Left lung (tissue), 10 donors: ENCODE results near the gene RBP4. TPM values are rescaled to one million over a fixed set of nuclear protein-coding genes. Genes with fewer than 3 reads are reported as not detected.
A peak's percentile ranks its signal among the peaks of the same experiment; 100 is the strongest.

Experiments
- ATAC-seq: fragments of 200-7000 bp; cut with Tn5 transposase; one replicate; pipeline ENCODE4 v1.9.1; 2020; ENCODE audit warnings: moderate library complexity
- DNase-seq, 4 donors: peaks; one replicate each; pipeline ENCODE4 v3.0.0-alpha.2; 2013 to 2020
- H3K27ac ChIP-seq, 2 donors: fragments of 200-600 bp; sonication (generic) in 1 of 2; one replicate each; pipeline versions ENCODE4 v1.5.0 to v1.8.0; 2020 to 2021
- H3K27me3 ChIP-seq, 2 donors: fragments of 200-600 bp; sonication (generic) in 1 of 2; one replicate each; pipeline versions ENCODE4 v1.5.0 to v1.8.0; 2020 to 2021
- H3K36me3 ChIP-seq, 2 donors: fragments of 200-600 bp; sonication (generic) in 1 of 2; one replicate each; pipeline versions ENCODE4 v1.5.0 to v1.8.0; 2020 to 2021
- H3K4me1 ChIP-seq, 2 donors: fragments of 200-600 bp; one replicate each; pipeline ENCODE4 v1.8.0; 2021
- H3K4me3 ChIP-seq, 2 donors: fragments of 200-600 bp; sonication (generic) in 1 of 2; one replicate each; pipeline versions ENCODE4 v1.5.0 to v1.8.0; 2020 to 2021; ENCODE audit warnings: mild to moderate bottlenecking in 1 of 2
- H3K9me3 ChIP-seq, 2 donors: fragments of 200-600 bp; sonication (generic) in 1 of 2; one replicate each; pipeline versions ENCODE4 v1.5.0 to v1.8.0; 2020 to 2021
- intact Hi-C, 2 donors: fragments of 100-400 bp; cut with DNase I; formaldehyde crosslinking; loops; one replicate each; pipeline versions ENCODE4 v1.11.2 to v1.14.2; 2022
- polyA plus RNA-seq, 6 donors: library from polyadenylated mRNA; unstranded; fragments of 120-200 nt; gene quantifications; one replicate each; pipeline ENCODE4 v1.2.1, GENCODE V29; 2013; ENCODE audit not compliant: insufficient read length in 6 of 6
- total RNA-seq, 2 donors: library from RNA; stranded (reverse); fragmentation: NEBNext Ultra II Directional; extraction: Animal tissue kit (Norgen Biotek cat#: 25700); gene quantifications; one replicate each; pipeline ENCODE4 v1.2.1, GENCODE V29; 2021
- TF ChIP-seq, protein P1 (sequence below), 2 donors: fragments of 200-600 bp; sonication (generic) in 1 of 2; IDR thresholded peaks; one replicate each; pipeline versions ENCODE4 v1.5.0 to v1.8.0; 2021; ENCODE audit warnings: antibody characterized with exemption in 2 of 2
- donor health status: DM: no; HTN: yes; CAD: no.
- donor health status: DM: no; HTN: no; CAD: no.

Gene RBP4
- total and polyA plus RNA-seq, 8 donors, result 0.34 to 18.4 (median 1.4) TPM

DNA sequence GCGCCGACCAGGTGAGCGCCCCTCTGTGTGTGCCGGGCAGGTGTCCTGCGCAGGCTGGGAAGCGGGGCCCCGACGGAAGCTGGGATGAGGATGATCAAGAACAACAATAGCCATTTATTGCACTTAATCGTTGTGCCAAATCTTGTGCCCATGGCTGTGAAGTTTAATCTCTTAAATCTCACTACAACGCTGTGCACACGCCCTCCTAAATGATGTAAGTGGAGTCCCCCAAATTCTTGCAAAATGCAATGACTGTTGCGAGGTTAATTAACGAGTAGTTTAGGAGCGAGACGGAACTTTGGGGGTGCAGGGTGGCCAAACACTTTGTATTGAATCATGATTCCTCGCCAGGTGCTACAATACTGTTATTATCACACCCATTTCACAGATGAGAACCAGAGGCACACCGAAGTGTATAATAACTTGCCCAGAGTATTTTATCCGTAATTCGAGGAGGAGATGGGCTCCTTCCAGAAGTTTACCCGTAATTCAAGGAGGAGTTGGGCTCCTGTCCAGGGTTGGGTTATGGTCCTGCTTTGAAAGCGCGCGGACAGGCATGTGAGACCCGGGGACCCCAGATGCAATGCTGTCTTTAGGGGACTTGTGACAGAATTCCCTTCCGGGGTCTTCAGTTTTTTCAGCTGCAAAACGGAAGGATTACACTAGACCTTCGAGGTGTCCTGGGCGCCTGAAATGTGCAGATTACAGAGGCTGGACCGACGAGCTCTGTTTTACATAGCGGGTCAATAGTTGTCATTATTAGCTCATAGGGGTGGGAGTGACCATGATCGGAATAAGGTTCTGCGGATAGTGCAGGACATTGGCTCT, 33.5 kb downstream of the RBP4 start:
- ATAC-seq (no peak), DNase-seq (no peak)
- H3K4me1 ChIP-seq, result peaks cover 0 to 29% of the 10 kb centered on the region in 2 donors
- H3K27ac ChIP-seq, result no peak overlapping the region
- H3K36me3 ChIP-seq, result no peaks in the 10 kb centered on the region
- intact Hi-C loops, result no loop called here
- H3K4me3 ChIP-seq, result peak overlapping the region in 1 of 2 donors; percentile 36
- peaks cover 28 to 57% of the 10 kb centered on the region in 2 donors for H3K27me3 ChIP-seq
- H3K9me3 ChIP-seq, result no peaks in the 10 kb centered on the region
- TF ChIP-seq, protein P1, sequence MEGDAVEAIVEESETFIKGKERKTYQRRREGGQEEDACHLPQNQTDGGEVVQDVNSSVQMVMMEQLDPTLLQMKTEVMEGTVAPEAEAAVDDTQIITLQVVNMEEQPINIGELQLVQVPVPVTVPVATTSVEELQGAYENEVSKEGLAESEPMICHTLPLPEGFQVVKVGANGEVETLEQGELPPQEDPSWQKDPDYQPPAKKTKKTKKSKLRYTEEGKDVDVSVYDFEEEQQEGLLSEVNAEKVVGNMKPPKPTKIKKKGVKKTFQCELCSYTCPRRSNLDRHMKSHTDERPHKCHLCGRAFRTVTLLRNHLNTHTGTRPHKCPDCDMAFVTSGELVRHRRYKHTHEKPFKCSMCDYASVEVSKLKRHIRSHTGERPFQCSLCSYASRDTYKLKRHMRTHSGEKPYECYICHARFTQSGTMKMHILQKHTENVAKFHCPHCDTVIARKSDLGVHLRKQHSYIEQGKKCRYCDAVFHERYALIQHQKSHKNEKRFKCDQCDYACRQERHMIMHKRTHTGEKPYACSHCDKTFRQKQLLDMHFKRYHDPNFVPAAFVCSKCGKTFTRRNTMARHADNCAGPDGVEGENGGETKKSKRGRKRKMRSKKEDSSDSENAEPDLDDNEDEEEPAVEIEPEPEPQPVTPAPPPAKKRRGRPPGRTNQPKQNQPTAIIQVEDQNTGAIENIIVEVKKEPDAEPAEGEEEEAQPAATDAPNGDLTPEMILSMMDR (IDR thresholded peaks at IDR 0.05), result no peak

DNA sequence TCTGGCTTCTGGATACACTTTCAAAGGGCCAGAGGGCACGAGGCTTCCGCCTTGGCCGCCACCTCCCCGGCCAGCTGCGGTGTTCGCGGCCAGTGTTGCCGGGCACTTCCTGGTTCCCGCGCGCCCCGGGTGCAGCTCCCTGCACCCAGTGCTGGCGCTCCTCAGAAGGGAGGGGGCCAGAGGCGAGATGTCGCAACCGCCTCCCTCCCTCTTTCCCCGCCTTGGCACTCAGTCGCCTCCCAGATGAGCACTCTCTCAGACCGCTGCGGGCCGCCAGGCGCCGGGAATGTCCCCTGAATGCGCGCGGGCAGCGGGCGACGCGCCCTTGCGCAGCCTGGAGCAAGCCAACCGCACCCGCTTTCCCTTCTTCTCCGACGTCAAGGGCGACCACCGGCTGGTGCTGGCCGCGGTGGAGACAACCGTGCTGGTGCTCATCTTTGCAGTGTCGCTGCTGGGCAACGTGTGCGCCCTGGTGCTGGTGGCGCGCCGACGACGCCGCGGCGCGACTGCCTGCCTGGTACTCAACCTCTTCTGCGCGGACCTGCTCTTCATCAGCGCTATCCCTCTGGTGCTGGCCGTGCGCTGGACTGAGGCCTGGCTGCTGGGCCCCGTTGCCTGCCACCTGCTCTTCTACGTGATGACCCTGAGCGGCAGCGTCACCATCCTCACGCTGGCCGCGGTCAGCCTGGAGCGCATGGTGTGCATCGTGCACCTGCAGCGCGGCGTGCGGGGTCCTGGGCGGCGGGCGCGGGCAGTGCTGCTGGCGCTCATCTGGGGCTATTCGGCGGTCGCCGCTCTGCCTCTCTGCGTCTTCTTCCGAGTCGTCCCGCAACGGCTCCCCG, 34.4 kb downstream of the RBP4 start, which contains the start of gene FFAR4:
Gene FFAR4, plus strand, starts transcription at position 231 of the 842 bp plus-strand sequence. Its CDS starts 56 bp downstream, at position 287.
- DNase-seq, result peak in 3 of 4 donors; percentile 29 to 83 (median 61)
- intact Hi-C loops, result no loop called here
- Histone ChIP-seq H3K27me3 (peaks cover 28 to 57% of the 10 kb centered on the region in 2 donors), H3K4me3 (peak within 1 kb of the TSS in 1 of 2 donors; percentile 36), H3K27ac (no peak within 1 kb of the TSS), H3K4me1 (peaks cover 0 to 26% of the 10 kb centered on the region in 2 donors), H3K36me3 (no peaks in the 10 kb centered on the region), H3K9me3 (no peaks in the 10 kb centered on the region)
- ATAC-seq, result peak; percentile 90
- TF ChIP-seq, protein P1 (IDR thresholded peaks at IDR 0.05), result no peak

DNA sequence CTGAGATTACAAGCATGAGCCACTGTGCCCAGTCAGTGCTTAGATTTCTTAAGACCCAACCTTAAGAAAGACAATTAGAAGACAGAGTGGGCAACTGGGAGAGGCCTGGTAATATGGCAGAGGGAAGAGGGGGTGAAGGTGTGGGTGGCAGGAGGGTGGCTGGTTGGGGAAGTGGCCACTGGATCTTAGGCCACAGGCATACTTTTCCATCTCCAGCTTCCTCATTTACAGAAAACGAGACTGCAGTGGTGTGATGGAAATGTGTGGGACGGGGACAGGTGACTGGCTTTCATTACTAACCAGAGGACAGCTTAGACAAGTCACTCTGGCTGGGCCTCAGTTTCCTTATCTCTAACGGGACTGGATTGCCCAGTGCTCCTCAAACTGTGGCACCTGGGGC, 35.6 kb downstream of the RBP4 start:
- H3K27ac ChIP-seq, result no peak overlapping the region
- intact Hi-C loops, result no loop called here
- no peaks in the 10 kb centered on the region for H3K9me3 ChIP-seq
- peak; percentile 19 for ATAC-seq
- no peak overlapping the region for H3K4me3 ChIP-seq
- H3K27me3 ChIP-seq, result peaks cover 28 to 55% of the 10 kb centered on the region in 2 donors
- H3K4me1 ChIP-seq, result peaks cover 0 to 26% of the 10 kb centered on the region in 2 donors
- TF ChIP-seq, protein P1 (IDR thresholded peaks at IDR 0.05), result no peak
- DNase-seq, result peak in 1 of 4 donors; percentile 41
- no peaks in the 10 kb centered on the region for H3K36me3 ChIP-seq

DNA sequence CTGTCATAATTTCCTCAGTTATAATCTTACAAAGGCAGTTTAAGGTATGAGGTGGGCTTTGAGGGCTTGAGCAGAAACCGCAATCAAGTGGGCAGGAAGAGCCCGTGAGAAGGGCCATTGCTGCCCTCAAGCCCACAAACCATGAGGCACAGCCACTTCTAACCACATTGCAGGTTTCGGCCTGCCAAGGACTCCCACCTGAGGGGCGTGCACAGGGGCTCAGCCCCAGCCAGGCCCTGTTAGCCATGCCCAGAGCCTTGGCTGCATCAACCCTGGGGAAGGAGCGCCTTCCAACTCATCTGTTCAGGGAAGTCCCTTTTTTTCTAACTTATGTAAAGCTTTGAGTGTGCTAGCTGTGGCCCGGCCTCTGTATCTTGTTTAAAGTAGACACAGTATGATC, 40.5 kb downstream of the RBP4 start:
- ATAC-seq, result no peak

More for the DNA sequence above, 40.5 kb downstream of the RBP4 start:
- H3K36me3 ChIP-seq, result no peaks in the 10 kb centered on the region
- H3K4me1 ChIP-seq, result peaks cover 0 to under 1% of the 10 kb centered on the region in 2 donors
- intact Hi-C loops, result no loop called here
- H3K27me3 ChIP-seq, result peaks cover under 1 to 7% of the 10 kb centered on the region in 2 donors
- H3K9me3 ChIP-seq, result peaks cover 0 to 2% of the 10 kb centered on the region in 2 donors
- H3K4me3 ChIP-seq, result no peak overlapping the region
- no peak overlapping the region for H3K27ac ChIP-seq
- DNase-seq, result no peak
- TF ChIP-seq, protein P1 (IDR thresholded peaks at IDR 0.05), result no peak
